GM23248 (cell line): ENCODE data around the gene HECTD4. TPM values are rescaled to one million over a fixed set of nuclear protein-coding genes. Genes with fewer than 3 reads are reported as not detected.

Source experiments
- DNase-seq: peaks from one replicate; pipeline ENCODE4 v3.0.0-alpha.2; 2015
- H2AFZ ChIP-seq: fragments of 200-600 bp; sonication (generic); 2 replicates; pipeline ENCODE4 v1.6.1; 2016; ENCODE audit warnings: antibody characterized with exemption
- H3F3A ChIP-seq: fragments of 200-600 bp; sonication (generic); 2 replicates; pipeline ENCODE4 v1.6.1; 2016; ENCODE audit warnings: mild to moderate bottlenecking, antibody characterized with exemption, mixed run types; ENCODE audit not compliant: insufficient read depth
- H3K27ac ChIP-seq: fragments of 200-600 bp; sonication (generic); 2 replicates; pipeline ENCODE4 v1.5.1; 2016; ENCODE audit warnings: mild to moderate bottlenecking
- H3K27me3 ChIP-seq: fragments of 200-600 bp; sonication (generic); replicated peaks from 2 replicates; pipeline ENCODE4 v1.6.1; 2016; ENCODE audit warnings: mild to moderate bottlenecking; ENCODE audit not compliant: insufficient read depth
- H3K36me3 ChIP-seq: fragments of 200-600 bp; sonication (generic); 2 replicates; pipeline ENCODE4 v1.6.1; 2016; ENCODE audit warnings: low read depth, mild to moderate bottlenecking
- H3K4me1 ChIP-seq: fragments of 200-600 bp; sonication (generic); 2 replicates; pipeline ENCODE4 v1.6.1; 2016; ENCODE audit warnings: mild to moderate bottlenecking; ENCODE audit not compliant: insufficient read depth
- H3K4me2 ChIP-seq: fragments of 200-600 bp; sonication (generic); one replicate; pipeline ENCODE4 v1.6.1; 2016; ENCODE audit warnings: mild to moderate bottlenecking; ENCODE audit not compliant: unreplicated experiment
- H3K4me3 ChIP-seq: fragments of 200-600 bp; sonication (generic); 2 replicates; pipeline ENCODE4 v1.5.1; 2016; ENCODE audit warnings: mild to moderate bottlenecking
- H3K79me2 ChIP-seq: fragments of 200-600 bp; sonication (generic); 2 replicates; pipeline ENCODE4 v1.6.1; 2016; ENCODE audit warnings: mild to moderate bottlenecking; ENCODE audit not compliant: insufficient read depth
- H3K9ac ChIP-seq: fragments of 200-600 bp; sonication (generic); 2 replicates; pipeline ENCODE4 v1.6.1; 2016; ENCODE audit warnings: mild to moderate bottlenecking
- H3K9me2 ChIP-seq: fragments of 200-600 bp; sonication (generic); 2 replicates; pipeline ENCODE4 v1.6.1; 2016; ENCODE audit warnings: mixed run types, mild to moderate bottlenecking, moderate library complexity; ENCODE audit not compliant: insufficient read depth
- H3K9me3 ChIP-seq: fragments of 200-600 bp; sonication (generic); one replicate; pipeline ENCODE4 v1.6.1; 2017; ENCODE audit warnings: low read depth
- H4K20me1 ChIP-seq: fragments of 200-600 bp; sonication (generic); 2 replicates; pipeline ENCODE4 v1.6.0; 2016; ENCODE audit not compliant: insufficient read depth
- EZH2 ChIP-seq: fragments of 200-600 bp; sonication (generic); IDR thresholded peaks from 2 replicates; pipeline ENCODE4 v1.6.1; 2018; ENCODE audit warnings: antibody characterized with exemption, mild to moderate bottlenecking; ENCODE audit not compliant: insufficient read depth, poor library complexity, severe bottlenecking
- EZH2phosphoT487 ChIP-seq: fragments of 200-600 bp; sonication (generic); IDR thresholded peaks from 2 replicates; pipeline ENCODE4 v1.6.1; 2018; ENCODE audit warnings: antibody characterized with exemption, moderate library complexity, mild to moderate bottlenecking, low read depth; ENCODE audit not compliant: insufficient read depth
- WGBS, 2 experiments: methylation state at CpG; one replicate each; pipeline ENCODE4 v1.1.6; 2015 to 2017; ENCODE audit warnings: low lambda C conversion rate in 2 of 2, low coverage in 1 of 2; ENCODE audit errors: missing lambda C conversion rate in 2 of 2; 5-methylcytosine and 5-hydroxymethylcytosine counted together
- in situ Hi-C: fragments of 300-500 bp; cut with MboI; formaldehyde crosslinking; loops from 2 replicates; pipeline ENCODE4 v1.15.0; 2020
- polyA plus RNA-seq: library from polyadenylated mRNA; unstranded; fragments of >200 nt; fragmentation: Nextera tagmentation; extraction: Ambion mirVana; gene quantifications from 2 replicates; pipeline ENCODE4 v1.2.1, GENCODE V29; 2016
- total RNA-seq: library from RNA; depleted of rRNA; stranded (reverse); fragments of >200 nt; shearing (Covaris generic); gene quantifications from 2 replicates; pipeline ENCODE4 v1.2.3, GENCODE V29; 2014

Gene HECTD4
- total and polyA plus RNA-seq, 2 experiments from 2014 or later = 7.5 to 8.9 TPM

GRCh38 chr12:112184056-112184887 is 198.0 kb downstream of the HECTD4 start:
- WGBS, 2 experiments = 94 to 98% methylated on average over 39 to 45 of the region's 46 CpGs
- TF ChIP-seq EZH2 (no peak), EZH2phosphoT487 (no peak)
- Histone ChIP-seq H3K27me3 (no peaks in the 10 kb centered on the region), H3K9me3 (no peaks in the 10 kb centered on the region), H3K9me2 (no peaks in the 10 kb centered on the region), H3K36me3 (peaks cover 10% of the 10 kb centered on the region; the same call in 1 of the 2 replicates), H3F3A (peaks cover 13% of the 10 kb centered on the region; the same call in 1 of the 2 replicates), H3K4me3 (no peak overlapping the region), H3K27ac (peak overlapping the region; percentile 46; the same call in 1 of the 2 replicates), H4K20me1 (no peaks in the 10 kb centered on the region), H3K4me1 (peaks cover 11% of the 10 kb centered on the region; the same call in 1 of the 2 replicates), H3K9ac (no peak overlapping the region), H3K4me2 (no peak overlapping the region), H2AFZ (no peak overlapping the region), H3K79me2 (no peaks in the 10 kb centered on the region)
- in situ Hi-C loops = no loop called here
- no peak for DNase-seq

GRCh38 chr12:112183141-112184021 is 198.8 kb downstream of the HECTD4 start:
- WGBS, 2 experiments = 82 to 84% methylated on average over 9 of the region's 9 CpGs
- Histone ChIP-seq H3K27me3 (no peaks in the 10 kb centered on the region), H3K4me3 (no peak overlapping the region), H3K4me1 (peaks cover 11% of the 10 kb centered on the region; the same call in 1 of the 2 replicates), H4K20me1 (no peaks in the 10 kb centered on the region), H3F3A (peaks cover 13% of the 10 kb centered on the region; the same call in 1 of the 2 replicates), H3K9ac (0 out of 2 replicates have a peak overlapping the region, but pooled peaks have one; percentile 13), H3K9me2 (no peaks in the 10 kb centered on the region), H3K9me3 (no peaks in the 10 kb centered on the region), H2AFZ (no peak overlapping the region), H3K79me2 (no peaks in the 10 kb centered on the region), H3K4me2 (no peak overlapping the region), H3K36me3 (peaks cover 6% of the 10 kb centered on the region; the same call in 1 of the 2 replicates), H3K27ac (peak overlapping the region; percentile 46)
- TF ChIP-seq EZH2 (no peak), EZH2phosphoT487 (no peak)
- in situ Hi-C loops = no loop called here
- peak; percentile 70 for DNase-seq

- Histone ChIP-seq H3K4me3 (no peak overlapping the region), H3K4me1 (peaks cover 11% of the 10 kb centered on the region; the same call in 1 of the 2 replicates), H3K9me2 (no peaks in the 10 kb centered on the region), H3K27me3 (no peaks in the 10 kb centered on the region), H2AFZ (no peak overlapping the region), H3K79me2 (no peaks in the 10 kb centered on the region), H3K9ac (no peak overlapping the region), H3K9me3 (no peaks in the 10 kb centered on the region), H3F3A (peaks cover 13% of the 10 kb centered on the region; the same call in 1 of the 2 replicates), H3K4me2 (no peak overlapping the region), H4K20me1 (no peaks in the 10 kb centered on the region), H3K27ac (no peak overlapping the region), H3K36me3 (peaks cover 9% of the 10 kb centered on the region; the same call in 1 of the 2 replicates)
- peak; percentile 19 for DNase-seq
- TF ChIP-seq EZH2 (no peak), EZH2phosphoT487 (no peak)
- in situ Hi-C loops = no loop called here
- 70 to 76% methylated on average over 7 of the region's 7 CpGs for WGBS, 2 experiments
These were observed 199.7 kb downstream of the HECTD4 start for GRCh38 chr12:112182499-112182898.

- peaks cover 13% of the 10 kb centered on the region; the same call in 1 of the 2 replicates for H3F3A ChIP-seq
- DNase-seq = no peak
- H3K9me3 ChIP-seq = no peaks in the 10 kb centered on the region
- no peaks in the 10 kb centered on the region for H3K79me2 ChIP-seq
- TF ChIP-seq EZH2phosphoT487 = no peak
- TF ChIP-seq EZH2 = no peak
- H3K4me2 ChIP-seq = no peak overlapping the region
- no peak overlapping the region for H3K9ac ChIP-seq
- no peaks in the 10 kb centered on the region for H4K20me1 ChIP-seq
- WGBS, 2 experiments = 95 to 97% methylated on average over 4 of the region's 4 CpGs
- no peaks in the 10 kb centered on the region for H3K27me3 ChIP-seq
- H3K9me2 ChIP-seq = no peaks in the 10 kb centered on the region
- H3K4me1 ChIP-seq = peaks cover 11% of the 10 kb centered on the region; the same call in 1 of the 2 replicates
- peaks cover 9% of the 10 kb centered on the region; the same call in 1 of the 2 replicates for H3K36me3 ChIP-seq
- in situ Hi-C loops = no loop called here
- no peak overlapping the region for H3K27ac ChIP-seq
- no peak overlapping the region for H3K4me3 ChIP-seq
- no peak overlapping the region for H2AFZ ChIP-seq
These were observed 201.8 kb downstream of the HECTD4 start for GRCh38 chr12:112180422-112180821.
